Measurements from ENCODE around the gene PNPLA6. TPM values are rescaled to one million over a fixed set of nuclear protein-coding genes. Genes with fewer than 3 reads are reported as not detected.

PNPLA6 gene
- total and polyA plus RNA-seq, 9 of the 15 experiments (the other 6 are each of a cell fraction or from before 2014, with no cell fraction given) = 0.07 to 30.2 (median 8.3) TPM

GRCh38 chr19:7550987-7551761 lies 15.7 kb downstream of the PNPLA6 start (continued):
- TF ChIP-seq BCLAF1 (IDR thresholded peaks at IDR 0.05; ENCODE audit: borderline replicate concordance in 1 of 2, control insufficient read depth in 1 of 2, low read depth in 2 of 2, low read length in 1 of 2) (peak in 1 of 2 experiments; percentile 85; a peak in 1 of 4 replicates), KDM5B (IDR thresholded peaks at IDR 0.05; ENCODE audit: insufficient replicate concordance, low read depth, low read length) (no peak), NR2C1 (IDR thresholded peaks at IDR 0.05) (peak; percentile 62), NR2C1 (tag; IDR thresholded peaks at IDR 0.05) (peak; percentile 81), SP1 (CRISPR knock-in tag; IDR thresholded peaks at IDR 0.05) (no peak), NFE2L1 (tag; IDR thresholded peaks at IDR 0.05; ENCODE audit: borderline replicate concordance, low read depth) (no peak)
